Osteocyte (in vitro differentiated cells): ENCODE data around the gene INHBE. TPM values are rescaled to one million over a fixed set of nuclear protein-coding genes. Genes with fewer than 3 reads are reported as not detected.

ENCODE experiments used
- DNase-seq: peaks from one replicate; pipeline ENCODE4 v3.0.0; 2021; ENCODE audit warnings: mixed read lengths; ENCODE audit not compliant: unreplicated experiment; ENCODE audit errors: extremely low spot score
- H3K27ac Mint-ChIP-seq: one replicate; pipeline ENCODE4 v1.8.0; 2021; ENCODE audit warnings: mild to moderate bottlenecking, mixed read lengths; ENCODE audit not compliant: unreplicated experiment
- H3K27me3 Mint-ChIP-seq: one replicate; pipeline ENCODE4 v1.8.0; 2021; ENCODE audit warnings: mixed read lengths; ENCODE audit not compliant: unreplicated experiment
- H3K36me3 Mint-ChIP-seq: one replicate; pipeline ENCODE4 v1.8.0; 2021; ENCODE audit warnings: mixed read lengths; ENCODE audit not compliant: unreplicated experiment
- H3K4me1 Mint-ChIP-seq: one replicate; pipeline ENCODE4 v1.8.0; 2021; ENCODE audit warnings: mixed read lengths; ENCODE audit not compliant: unreplicated experiment
- H3K4me3 Mint-ChIP-seq: one replicate; pipeline ENCODE4 v1.8.0; 2021; ENCODE audit warnings: mild to moderate bottlenecking, moderate library complexity, mixed read lengths; ENCODE audit not compliant: unreplicated experiment
- H3K9me3 Mint-ChIP-seq: one replicate; pipeline ENCODE4 v1.8.0; 2021; ENCODE audit warnings: mixed read lengths; ENCODE audit not compliant: unreplicated experiment
- total RNA-seq: library from RNA; stranded (reverse); gene quantifications from 2 replicates; pipeline ENCODE4 v1.2.1, GENCODE V29; 2021
- TF ChIP-seq, protein P1 (sequence below): fragments of 200-600 bp; sonication (generic); IDR thresholded peaks from 2 replicates; pipeline ENCODE4 v1.5.0; 2021; ENCODE audit warnings: antibody characterized with exemption, mild to moderate bottlenecking, moderate library complexity

Gene INHBE
- total RNA-seq, 1 donor from 2014 or later, result 1.3 TPM

DNA sequence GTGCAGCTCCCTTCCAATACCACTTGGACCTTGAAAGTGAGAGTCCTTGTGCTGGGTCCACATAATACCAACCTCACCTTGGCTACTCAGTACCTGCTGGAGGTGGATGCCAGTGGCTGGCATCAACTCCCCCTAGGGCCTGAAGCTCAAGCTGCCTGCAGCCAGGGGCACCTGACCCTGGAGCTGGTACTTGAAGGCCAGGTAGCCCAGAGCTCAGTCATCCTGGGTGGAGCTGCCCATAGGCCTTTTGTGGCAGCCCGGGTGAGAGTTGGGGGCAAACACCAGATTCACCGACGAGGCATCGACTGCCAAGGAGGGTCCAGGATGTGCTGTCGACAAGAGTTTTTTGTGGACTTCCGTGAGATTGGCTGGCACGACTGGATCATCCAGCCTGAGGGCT is 5.7 kb upstream of the INHBE start:
- Mint-ChIP-seq H3K27ac (no peak overlapping the region), H3K27me3 (no peaks in the 10 kb centered on the region), H3K4me1 (peaks cover 10% of the 10 kb centered on the region), H3K36me3 (no peaks in the 10 kb centered on the region), H3K4me3 (no peak overlapping the region), H3K9me3 (no peaks in the 10 kb centered on the region)
- DNase-seq, result no peak
- TF ChIP-seq, protein P1, sequence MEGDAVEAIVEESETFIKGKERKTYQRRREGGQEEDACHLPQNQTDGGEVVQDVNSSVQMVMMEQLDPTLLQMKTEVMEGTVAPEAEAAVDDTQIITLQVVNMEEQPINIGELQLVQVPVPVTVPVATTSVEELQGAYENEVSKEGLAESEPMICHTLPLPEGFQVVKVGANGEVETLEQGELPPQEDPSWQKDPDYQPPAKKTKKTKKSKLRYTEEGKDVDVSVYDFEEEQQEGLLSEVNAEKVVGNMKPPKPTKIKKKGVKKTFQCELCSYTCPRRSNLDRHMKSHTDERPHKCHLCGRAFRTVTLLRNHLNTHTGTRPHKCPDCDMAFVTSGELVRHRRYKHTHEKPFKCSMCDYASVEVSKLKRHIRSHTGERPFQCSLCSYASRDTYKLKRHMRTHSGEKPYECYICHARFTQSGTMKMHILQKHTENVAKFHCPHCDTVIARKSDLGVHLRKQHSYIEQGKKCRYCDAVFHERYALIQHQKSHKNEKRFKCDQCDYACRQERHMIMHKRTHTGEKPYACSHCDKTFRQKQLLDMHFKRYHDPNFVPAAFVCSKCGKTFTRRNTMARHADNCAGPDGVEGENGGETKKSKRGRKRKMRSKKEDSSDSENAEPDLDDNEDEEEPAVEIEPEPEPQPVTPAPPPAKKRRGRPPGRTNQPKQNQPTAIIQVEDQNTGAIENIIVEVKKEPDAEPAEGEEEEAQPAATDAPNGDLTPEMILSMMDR, result no peak

DNA sequence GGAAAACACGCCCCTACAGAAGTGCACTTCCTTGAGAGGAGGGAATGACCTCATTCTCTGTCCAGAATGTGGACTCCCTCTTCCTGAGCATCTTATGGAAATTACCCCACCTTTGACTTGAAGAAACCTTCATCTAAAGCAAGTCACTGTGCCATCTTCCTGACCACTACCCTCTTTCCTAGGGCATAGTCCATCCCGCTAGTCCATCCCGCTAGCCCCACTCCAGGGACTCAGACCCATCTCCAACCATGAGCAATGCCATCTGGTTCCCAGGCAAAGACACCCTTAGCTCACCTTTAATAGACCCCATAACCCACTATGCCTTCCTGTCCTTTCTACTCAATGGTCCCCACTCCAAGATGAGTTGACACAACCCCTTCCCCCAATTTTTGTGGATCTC is 5.0 kb upstream of the INHBE start:
- no peaks in the 10 kb centered on the region for H3K9me3 Mint-ChIP-seq
- TF ChIP-seq, protein P1, result no peak
- no peak for DNase-seq
- H3K4me3 Mint-ChIP-seq, result no peak overlapping the region
- no peaks in the 10 kb centered on the region for H3K36me3 Mint-ChIP-seq
- H3K27ac Mint-ChIP-seq, result no peak overlapping the region
- peaks cover 17% of the 10 kb centered on the region for H3K4me1 Mint-ChIP-seq
- H3K27me3 Mint-ChIP-seq, result no peaks in the 10 kb centered on the region

DNA sequence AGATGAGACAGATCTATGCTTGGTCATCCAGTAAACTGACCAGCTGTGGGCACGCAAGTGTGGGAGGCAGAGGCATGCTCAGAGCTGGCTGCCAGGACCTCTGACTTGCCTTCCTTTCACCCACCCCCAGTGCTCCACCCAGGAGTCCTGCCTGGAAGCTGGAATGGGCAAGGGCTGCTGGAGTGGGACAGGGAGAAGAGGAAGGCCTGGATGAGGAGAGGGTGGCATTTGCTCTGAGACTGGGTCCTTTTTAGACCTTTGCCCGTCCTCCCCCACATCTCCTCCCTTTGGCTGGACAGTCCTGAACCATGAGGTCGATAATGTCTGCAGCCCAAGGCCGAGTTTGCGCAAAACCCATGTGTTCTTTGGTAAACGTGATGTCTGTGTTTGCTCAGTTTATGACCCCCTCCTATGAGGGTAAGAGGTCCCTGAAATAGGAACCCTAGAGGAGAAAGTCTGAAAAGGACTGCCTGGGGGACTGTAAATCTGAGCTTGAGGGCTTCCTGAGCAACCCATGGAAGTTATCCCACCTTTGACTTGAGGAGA is 3.8 kb upstream of the INHBE start:
- Mint-ChIP-seq H3K4me1 (peaks cover 28% of the 10 kb centered on the region), H3K27ac (no peak overlapping the region), H3K36me3 (no peaks in the 10 kb centered on the region), H3K9me3 (no peaks in the 10 kb centered on the region), H3K27me3 (no peaks in the 10 kb centered on the region), H3K4me3 (no peak overlapping the region)
- DNase-seq, result no peak
- TF ChIP-seq, protein P1, result no peak

DNA sequence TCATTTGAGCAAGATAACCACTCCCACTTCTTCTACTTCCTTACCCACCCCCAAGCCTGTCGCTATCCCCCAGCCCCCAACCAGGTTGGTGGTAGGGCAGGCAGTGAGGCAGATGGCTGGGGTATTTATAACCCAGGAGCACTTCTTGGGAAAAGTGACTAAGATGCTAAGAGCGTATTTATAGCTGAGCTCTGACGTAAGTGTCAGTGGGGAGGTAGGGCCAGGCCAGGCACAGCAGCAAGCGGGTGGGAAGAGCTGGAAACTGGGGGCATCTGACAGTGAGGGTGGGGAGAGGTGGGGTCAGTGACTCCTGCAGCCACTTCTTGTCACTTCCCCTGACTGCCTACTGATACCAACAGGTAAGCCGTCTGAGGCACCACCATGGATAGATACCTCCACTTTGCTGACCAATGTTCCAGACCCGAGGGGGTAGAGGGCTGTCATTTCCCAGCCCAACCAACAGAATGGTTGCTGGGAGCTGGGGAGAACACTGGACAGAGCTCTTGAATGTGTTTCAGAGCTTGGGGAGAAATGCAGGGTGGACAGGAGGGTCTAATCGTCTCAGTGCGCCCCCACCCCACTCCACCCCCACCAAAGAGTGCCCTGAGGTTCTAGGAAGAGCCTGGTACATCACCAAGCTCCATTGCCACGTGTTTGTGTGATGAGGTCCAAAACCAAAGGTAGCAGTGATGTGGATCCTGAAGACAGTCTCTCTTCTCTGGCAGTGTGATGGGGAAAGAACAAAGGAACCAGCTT is 2.7 kb upstream of the INHBE start:
- Mint-ChIP-seq H3K27ac (no peak overlapping the region), H3K27me3 (no peaks in the 10 kb centered on the region), H3K36me3 (no peaks in the 10 kb centered on the region), H3K4me1 (peaks cover 28% of the 10 kb centered on the region), H3K4me3 (no peak overlapping the region), H3K9me3 (no peaks in the 10 kb centered on the region)
- no peak for DNase-seq
- TF ChIP-seq, protein P1, result no peak

DNA sequence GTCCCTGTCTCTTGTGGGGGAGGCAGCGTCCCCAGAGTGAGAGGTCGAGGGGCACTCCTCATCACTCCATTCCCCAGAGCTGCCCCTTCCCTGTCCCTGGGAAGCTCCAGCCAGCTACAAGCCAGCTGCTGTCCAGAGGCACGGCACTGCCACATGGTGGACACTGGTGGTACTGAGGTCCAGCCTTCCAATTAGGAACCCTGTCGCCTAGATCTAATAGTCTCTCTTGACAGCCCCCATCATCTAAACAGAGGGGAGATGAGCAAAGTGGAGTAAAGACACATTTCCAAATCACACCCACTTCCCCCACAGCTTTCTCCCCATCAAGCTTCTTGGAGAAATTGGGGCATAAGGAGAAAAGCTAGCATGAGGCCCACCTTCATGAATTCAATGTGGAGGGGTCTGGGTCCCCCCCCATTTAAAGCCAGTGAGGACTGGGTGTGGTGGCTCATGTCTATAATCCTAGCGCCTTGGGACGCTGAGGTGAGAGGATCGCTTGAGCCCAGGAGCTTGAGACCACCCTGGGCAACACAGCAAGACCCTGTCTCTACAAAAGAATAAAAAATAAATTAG is 2.1 kb upstream of the INHBE start:
- Mint-ChIP-seq H3K9me3 (no peaks in the 10 kb centered on the region), H3K36me3 (no peaks in the 10 kb centered on the region), H3K4me1 (peaks cover 30% of the 10 kb centered on the region), H3K27ac (no peak overlapping the region), H3K4me3 (no peak overlapping the region), H3K27me3 (no peaks in the 10 kb centered on the region)
- TF ChIP-seq, protein P1, result peak; percentile 91
- DNase-seq, result peak; percentile 92
